Activated CD4-positive, alpha-beta T cell treated with anti-CD3 and anti-CD28 coated beads, Interleukin-2, amount 50 U/mL, for 16 hours (primary cell): Measurements from ENCODE around the gene AKNA.
A peak's percentile ranks its signal among the peaks of the same experiment; 100 is the strongest.

Experiments used
- DNase-seq: peaks from one replicate; pipeline ENCODE4 v3.0.0-alpha.2; 2020

Gene AKNA

GRCh38 chr9:114387680-114388356 lies at the start of gene AKNA:
Gene AKNA, minus strand, starts transcription at chr9:114387982. Its CDS starts 6,649 bp downstream, at chr9:114381333.
- DNase-seq: peak; percentile 90

GRCh38 chr9:114437401-114437893 lies 49.7 kb upstream of the AKNA start:
- no peak for DNase-seq

- DNase-seq: peak; percentile 20
Measured at GRCh38 chr9:114434878-114435311, 47.1 kb upstream of the AKNA start.

GRCh38 chr9:114433720-114434255 lies 46.0 kb upstream of the AKNA start:
- no peak for DNase-seq

GRCh38 chr9:114433086-114433485 lies 45.3 kb upstream of the AKNA start:
- DNase-seq: no peak

- DNase-seq: no peak
Measured at GRCh38 chr9:114432323-114433067, 44.7 kb upstream of the AKNA start.

GRCh38 chr9:114431770-114432169 lies 44.0 kb upstream of the AKNA start:
- no peak for DNase-seq

GRCh38 chr9:114431003-114431402 lies 43.2 kb upstream of the AKNA start:
- DNase-seq: no peak

- DNase-seq: no peak
Measured at GRCh38 chr9:114430457-114430856, 42.7 kb upstream of the AKNA start.

- no peak for DNase-seq
Measured at GRCh38 chr9:114429488-114429887, 41.7 kb upstream of the AKNA start.

- no peak for DNase-seq
Measured at GRCh38 chr9:114428466-114428865, 40.7 kb upstream of the AKNA start.

GRCh38 chr9:114427644-114428043 lies 39.9 kb upstream of the AKNA start:
- DNase-seq: no peak

GRCh38 chr9:114426046-114426948 lies 38.5 kb upstream of the AKNA start:
- no peak for DNase-seq

- no peak for DNase-seq
Measured at GRCh38 chr9:114425126-114425525, 37.3 kb upstream of the AKNA start.

GRCh38 chr9:114424126-114424525 lies 36.3 kb upstream of the AKNA start:
- DNase-seq: no peak

- DNase-seq: no peak
Measured at GRCh38 chr9:114423181-114423580, 35.4 kb upstream of the AKNA start.

GRCh38 chr9:114421147-114421546 lies 33.4 kb upstream of the AKNA start:
- no peak for DNase-seq

GRCh38 chr9:114419796-114420195 lies 32.0 kb upstream of the AKNA start:
- no peak for DNase-seq

- no peak for DNase-seq
Measured at GRCh38 chr9:114418053-114418452, 30.3 kb upstream of the AKNA start.

- no peak for DNase-seq
Measured at GRCh38 chr9:114417511-114417910, 29.7 kb upstream of the AKNA start.

GRCh38 chr9:114416906-114417305 lies 29.1 kb upstream of the AKNA start:
- DNase-seq: no peak

GRCh38 chr9:114416290-114416689 lies 28.5 kb upstream of the AKNA start:
- DNase-seq: no peak

GRCh38 chr9:114414346-114414745 lies 26.6 kb upstream of the AKNA start:
- DNase-seq: no peak
